Measurements from ENCODE around the gene CCDC201. TPM values are rescaled to one million over a fixed set of nuclear protein-coding genes. Genes with fewer than 3 reads are reported as not detected.

CCDC201 gene
- polyA plus RNA-seq, 3 donors = not detected

GRCh38 chr7:45893996-45894664, 21.2 kb upstream of the CCDC201 start:
- DNase-seq (ENCODE audit: low read depth in 3 of 3, low spot score in 2 of 3) = no peak

- DNase-seq (ENCODE audit: low read depth in 3 of 3, low spot score in 2 of 3) = no peak
Measured at GRCh38 chr7:45893374-45893995, 20.6 kb upstream of the CCDC201 start.

- DNase-seq (ENCODE audit: low read depth in 3 of 3, low spot score in 2 of 3) = no peak
Measured at GRCh38 chr7:45892407-45893035, 19.6 kb upstream of the CCDC201 start.

GRCh38 chr7:45891462-45892402, 18.9 kb upstream of the CCDC201 start:
- DNase-seq (ENCODE audit: low read depth in 3 of 3, low spot score in 2 of 3) = no peak

GRCh38 chr7:45890902-45891461, 18.1 kb upstream of the CCDC201 start:
- DNase-seq (ENCODE audit: low read depth in 3 of 3, low spot score in 2 of 3) = peak in 2 of 3 donors; percentile 23 to 45

GRCh38 chr7:45890125-45890901, 17.4 kb upstream of the CCDC201 start:
- DNase-seq (ENCODE audit: low read depth in 3 of 3, low spot score in 2 of 3) = no peak

- DNase-seq (ENCODE audit: low read depth in 3 of 3, low spot score in 2 of 3) = no peak
Measured at GRCh38 chr7:45889367-45890067, 16.6 kb upstream of the CCDC201 start.

GRCh38 chr7:45888993-45889366, 16.1 kb upstream of the CCDC201 start:
- DNase-seq (ENCODE audit: low read depth in 3 of 3, low spot score in 2 of 3) = peak in 1 of 3 donors; percentile 1

- peak in 1 of 3 donors; percentile 1 for DNase-seq (ENCODE audit: low read depth in 3 of 3, low spot score in 2 of 3)
Measured at GRCh38 chr7:45888185-45888992, 15.5 kb upstream of the CCDC201 start, which contains the start of gene IGFBP1. IGFBP1 (plus strand) TSS chr7:45888488; CDS start chr7:45888653, 165 bp downstream.

- DNase-seq (ENCODE audit: low read depth in 3 of 3, low spot score in 2 of 3) = no peak
Measured at GRCh38 chr7:45886931-45887667, 14.2 kb upstream of the CCDC201 start.

- no peak for DNase-seq (ENCODE audit: low read depth in 3 of 3, low spot score in 2 of 3)
Measured at GRCh38 chr7:45885264-45885882, 12.5 kb upstream of the CCDC201 start.

GRCh38 chr7:45884136-45884535, 11.3 kb upstream of the CCDC201 start:
- DNase-seq (ENCODE audit: low read depth in 3 of 3, low spot score in 2 of 3) = no peak

- DNase-seq (ENCODE audit: low read depth in 3 of 3, low spot score in 2 of 3) = no peak
Measured at GRCh38 chr7:45882465-45882810, 9.6 kb upstream of the CCDC201 start.

GRCh38 chr7:45881759-45882464, 9.0 kb upstream of the CCDC201 start:
- no peak for DNase-seq (ENCODE audit: low read depth in 3 of 3, low spot score in 2 of 3)

GRCh38 chr7:45881280-45881758, 8.4 kb upstream of the CCDC201 start:
- DNase-seq (ENCODE audit: low read depth in 3 of 3, low spot score in 2 of 3) = no peak

- DNase-seq (ENCODE audit: low read depth in 3 of 3, low spot score in 2 of 3) = no peak
Measured at GRCh38 chr7:45880433-45880860, 7.6 kb upstream of the CCDC201 start.

All from right renal cortex interstitium (tissue), 3 donors.